ENCODE data around the gene HEPACAM2.

The HEPACAM2 gene

GRCh38 chr7:93146472-93147141, 79.7 kb downstream of the HEPACAM2 start:
- DNase-seq = peak; percentile 47

DNA sequence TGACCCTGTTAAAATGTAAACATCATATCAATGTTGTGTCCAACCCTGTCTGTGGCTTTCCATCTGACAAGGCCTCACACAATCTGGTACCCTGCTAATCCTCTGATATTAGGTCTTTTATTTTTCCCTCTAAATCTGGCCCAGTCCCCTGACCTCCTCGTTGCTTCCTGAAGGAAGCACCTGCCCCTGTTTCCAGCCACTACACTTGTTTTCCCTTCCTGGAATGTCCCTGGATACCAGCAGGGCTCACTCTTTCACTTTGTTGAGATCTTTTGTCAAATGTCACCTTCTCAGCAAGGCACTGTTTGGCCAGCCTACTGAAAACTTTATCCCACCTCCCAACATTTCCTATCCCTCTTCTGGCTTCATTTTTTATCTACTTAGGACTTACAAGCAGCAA, 80.2 kb downstream of the HEPACAM2 start:
- no peak for DNase-seq

GRCh38 chr7:93145354-93145753, 80.9 kb downstream of the HEPACAM2 start:
- DNase-seq = no peak

GRCh38 chr7:93142127-93142526, 84.1 kb downstream of the HEPACAM2 start:
- DNase-seq = no peak

DNA sequence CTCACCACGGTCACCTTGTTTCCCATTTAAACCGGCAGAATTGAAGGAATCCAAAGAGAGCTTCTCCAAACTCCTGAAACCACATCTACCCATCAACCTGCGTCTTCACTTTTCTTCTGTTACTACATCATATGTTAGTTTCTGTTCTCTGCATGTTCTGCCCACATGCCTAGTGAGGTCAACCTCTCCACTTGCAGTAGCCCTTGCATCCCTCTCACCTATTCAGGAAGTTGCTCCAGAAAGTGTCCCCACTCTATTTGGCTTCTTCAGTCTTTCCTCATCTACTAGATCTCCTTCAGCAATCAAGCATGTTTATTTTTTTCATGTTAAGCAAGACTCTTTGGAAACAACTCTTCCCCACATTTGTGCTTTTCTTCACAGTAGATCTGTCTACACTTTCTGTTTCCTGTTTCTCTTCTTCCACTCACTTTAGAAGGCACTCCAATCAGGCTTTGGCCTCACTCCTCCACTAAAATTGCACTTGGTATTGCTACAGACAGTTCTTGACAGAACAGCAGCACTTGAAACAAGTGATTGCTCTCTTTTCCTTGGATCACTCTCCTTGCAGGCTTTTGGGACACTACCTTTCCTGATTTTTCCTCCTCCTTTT, 85.6 kb downstream of the HEPACAM2 start:
- no peak for DNase-seq

GRCh38 chr7:93138576-93138975, 87.7 kb downstream of the HEPACAM2 start:
- DNase-seq = no peak
